HL-60/S4 treated with retinoic acid at 250 ng/mL for 4 days and 3 days (cell line): ENCODE measurements around the gene B4GALT6.

Experiments
- in situ Hi-C: fragments of 300-500 bp; cut with MboI; formaldehyde crosslinking; loops from 2 replicates; pipeline ENCODE4 v1.7.0; 2022; ENCODE audit warnings: low sequenced_read_pairs

B4GALT6 gene

GRCh38 chr18:31661965-31662364 lies 22.4 kb downstream of the B4GALT6 start:
- in situ Hi-C loops, result no loop called here

GRCh38 chr18:31660763-31661162 lies 23.6 kb downstream of the B4GALT6 start:
- in situ Hi-C loops, result no loop called here

- in situ Hi-C loops, result no loop called here
Observed at GRCh38 chr18:31659576-31660177, 24.7 kb downstream of the B4GALT6 start.

GRCh38 chr18:31658670-31659575 lies 25.5 kb downstream of the B4GALT6 start:
- in situ Hi-C loops, result no loop called here

GRCh38 chr18:31657823-31658669 lies 26.3 kb downstream of the B4GALT6 start:
- in situ Hi-C loops, result no loop called here

- in situ Hi-C loops, result no loop called here
Observed at GRCh38 chr18:31656754-31657153, 27.6 kb downstream of the B4GALT6 start.

- in situ Hi-C loops, result no loop called here
Observed at GRCh38 chr18:31655354-31655753, 29.0 kb downstream of the B4GALT6 start.

- in situ Hi-C loops, result no loop called here
Observed at GRCh38 chr18:31652877-31653276, 31.5 kb downstream of the B4GALT6 start.

- in situ Hi-C loops, result no loop called here
Observed at GRCh38 chr18:31652357-31652756, 32.0 kb downstream of the B4GALT6 start.

- in situ Hi-C loops, result no loop called here
Observed at GRCh38 chr18:31651369-31651768, 33.0 kb downstream of the B4GALT6 start.

GRCh38 chr18:31649978-31650719 lies 34.2 kb downstream of the B4GALT6 start:
- in situ Hi-C loops, result no loop called here

GRCh38 chr18:31649449-31649848 lies 34.9 kb downstream of the B4GALT6 start:
- in situ Hi-C loops, result no loop called here

- in situ Hi-C loops, result no loop called here
Observed at GRCh38 chr18:31648966-31649429, 35.4 kb downstream of the B4GALT6 start.

- in situ Hi-C loops, result no loop called here
Observed at GRCh38 chr18:31648458-31648857, 35.9 kb downstream of the B4GALT6 start.

- in situ Hi-C loops, result no loop called here
Observed at GRCh38 chr18:31647127-31647753, 37.1 kb downstream of the B4GALT6 start.

GRCh38 chr18:31646332-31647126 lies 37.9 kb downstream of the B4GALT6 start:
- in situ Hi-C loops, result no loop called here

- in situ Hi-C loops, result no loop called here
Observed at GRCh38 chr18:31645411-31645810, 39.0 kb downstream of the B4GALT6 start.

GRCh38 chr18:31643003-31643402 lies 41.4 kb downstream of the B4GALT6 start:
- in situ Hi-C loops, result no loop called here

GRCh38 chr18:31637445-31637844 lies 46.9 kb downstream of the B4GALT6 start:
- in situ Hi-C loops, result no loop called here
